HepG2 (cell line): ENCODE data around the gene TPGS1. TPM values are rescaled to one million over a fixed set of nuclear protein-coding genes. Genes with fewer than 3 reads are reported as not detected.

Experiments
- HES4 ChIP-seq: sonication (generic); formaldehyde crosslinking; IDR thresholded peaks from 2 replicates; pipeline ENCODE4 v1.9.0; 2021; ENCODE audit warnings: mild to moderate bottlenecking, missing genetic modification reagents, borderline replicate concordance
- MYC ChIP-seq: sonication (generic); formaldehyde crosslinking; IDR thresholded peaks from 2 replicates; pipeline ENCODE4 v1.9.0; 2021; ENCODE audit warnings: missing genetic modification reagents, borderline replicate concordance
- POLR2A ChIP-seq, 2 experiments: IDR thresholded peaks; 2 replicates each; pipeline ENCODE4 v1.6.1; 2011; ENCODE audit warnings: low read depth in 2 of 2, low read length in 2 of 2, mild to moderate bottlenecking in 1 of 2, moderate library complexity in 1 of 2; ENCODE audit not compliant: insufficient read depth in 1 of 2
- SIX4 ChIP-seq: sonication (generic); formaldehyde crosslinking; IDR thresholded peaks from 2 replicates; pipeline ENCODE4 v1.4.0; 2020; ENCODE audit warnings: missing genetic modification reagents
- TBX2 ChIP-seq: sonication (generic); formaldehyde crosslinking; IDR thresholded peaks from 2 replicates; pipeline ENCODE4 v1.5.0; 2020; ENCODE audit warnings: missing genetic modification reagents, mild to moderate bottlenecking, borderline replicate concordance
- ZBTB14 ChIP-seq: sonication (generic); formaldehyde crosslinking; IDR thresholded peaks from 2 replicates; pipeline ENCODE4 v1.4.0; 2020; ENCODE audit warnings: missing genetic modification reagents
- ZBTB42 ChIP-seq: sonication (generic); formaldehyde crosslinking; IDR thresholded peaks from 2 replicates; pipeline ENCODE4 v1.5.0; 2020; ENCODE audit warnings: mild to moderate bottlenecking, missing genetic modification reagents
- ZC3H13 ChIP-seq: sonication (generic); formaldehyde crosslinking; IDR thresholded peaks from 2 replicates; pipeline ENCODE4 v1.8.1; 2023; ENCODE audit warnings: mild to moderate bottlenecking, missing genetic modification reagents, moderate library complexity
- ZNF563 ChIP-seq: sonication (generic); formaldehyde crosslinking; IDR thresholded peaks from 2 replicates; pipeline ENCODE4 v1.8.0; 2022; ENCODE audit warnings: mild to moderate bottlenecking, moderate library complexity, missing genetic modification reagents
- polyA plus RNA-seq, 8 experiments: library from polyadenylated mRNA; depleted of rRNA in 3 of 8; stranded (reverse) in 7 of 8; unstranded in 1 of 8; fragments of >200 nt; fragmentation: Illumina TruSeq in 4 of 8; extraction: Trizol in 4 of 8; gene quantifications; 2 replicates each; pipeline versions ENCODE4 v1.2.1 to v1.2.3, GENCODE V29; 2011 to 2016; ENCODE audit warnings: low read depth in 4 of 8, missing spikeins in 1 of 8, mixed read lengths in 1 of 8; ENCODE audit not compliant: insufficient read depth in 1 of 8
- total RNA-seq, 5 experiments: library from RNA; depleted of rRNA; stranded (reverse); fragments of >200 nt; fragmentation: Illumina TruSeq; extraction: Trizol; gene quantifications; 2 replicates each; pipeline ENCODE4 v1.2.3, GENCODE V29; 2016; ENCODE audit warnings: low read depth in 1 of 5
- TF ChIP-seq, protein P1 (sequence below): sonication (generic); formaldehyde crosslinking; IDR thresholded peaks from 2 replicates; pipeline ENCODE4 v1.5.1; 2020; ENCODE audit warnings: mild to moderate bottlenecking, missing genetic modification reagents, moderate library complexity
- TF ChIP-seq, protein P2 (sequence below): sonication (generic); formaldehyde crosslinking; IDR thresholded peaks from 2 replicates; pipeline ENCODE4 v1.5.0; 2020; ENCODE audit warnings: mild to moderate bottlenecking, missing genetic modification reagents

TPGS1 gene
- total and polyA plus RNA-seq, 2 of the 13 experiments (the other 11 are each of a cell fraction or from before 2014, with no cell fraction given): 1.1 to 6.2 TPM

DNA sequence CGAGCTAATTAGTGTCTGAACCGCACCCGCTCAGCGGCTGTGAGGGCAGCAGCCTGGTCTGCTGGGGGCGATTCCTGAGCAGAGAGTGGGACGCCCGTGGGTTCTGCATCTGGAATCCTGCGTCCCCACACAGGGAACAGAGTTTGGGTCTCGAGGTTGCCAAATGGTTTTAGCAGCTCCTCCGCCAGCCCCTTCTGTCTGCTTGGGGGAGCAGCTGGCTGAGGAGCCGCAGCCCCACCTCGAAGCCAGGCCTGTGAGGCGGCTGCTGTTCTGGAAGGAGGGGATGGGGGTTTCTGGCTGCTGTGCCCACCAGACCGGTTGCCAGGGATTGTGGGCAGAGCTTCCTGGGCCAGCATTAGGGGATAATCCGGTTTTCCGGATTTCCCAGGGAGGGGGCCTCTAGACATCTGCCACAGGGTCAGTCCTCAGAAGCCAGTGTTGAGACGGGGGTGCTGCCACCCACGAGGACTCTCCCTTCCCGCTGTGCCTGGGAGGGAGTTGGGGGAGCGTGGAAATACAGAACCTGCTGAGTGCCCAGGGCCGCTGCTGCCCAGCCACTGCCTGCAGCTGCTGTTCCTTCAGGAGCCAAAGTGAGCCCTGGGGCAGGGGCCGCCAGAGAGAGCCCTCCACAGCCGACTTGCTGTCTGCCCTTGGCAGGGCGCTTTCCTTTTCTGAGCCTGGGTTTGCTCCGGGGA, 26.2 kb downstream of the TPGS1 start (continued):
- TF ChIP-seq ZBTB14 (CRISPR knock-in tag) (no peak), TBX2 (CRISPR knock-in tag) (no peak; the same call in 1 of the 2 replicates), HES4 (peak; percentile 51; the same call in 1 of the 2 replicates), ZC3H13 (CRISPR knock-in tag) (0 out of 2 replicates have a peak, but pooled peaks have one; percentile 28), ZBTB42 (no peak), SIX4 (CRISPR knock-in tag) (no peak), ZNF563 (CRISPR knock-in tag) (0 out of 2 replicates have a peak, but pooled peaks have one; percentile 18), MYC (no peak), POLR2A (IDR thresholded peaks at IDR 0.05; ENCODE audit: insufficient read depth in 1 of 2, low read depth in 2 of 2, low read length in 2 of 2) (0 out of 4 replicates have a peak, but pooled peaks of 1 of the 2 experiments have one; percentile 3)
- TF ChIP-seq, protein P1, sequence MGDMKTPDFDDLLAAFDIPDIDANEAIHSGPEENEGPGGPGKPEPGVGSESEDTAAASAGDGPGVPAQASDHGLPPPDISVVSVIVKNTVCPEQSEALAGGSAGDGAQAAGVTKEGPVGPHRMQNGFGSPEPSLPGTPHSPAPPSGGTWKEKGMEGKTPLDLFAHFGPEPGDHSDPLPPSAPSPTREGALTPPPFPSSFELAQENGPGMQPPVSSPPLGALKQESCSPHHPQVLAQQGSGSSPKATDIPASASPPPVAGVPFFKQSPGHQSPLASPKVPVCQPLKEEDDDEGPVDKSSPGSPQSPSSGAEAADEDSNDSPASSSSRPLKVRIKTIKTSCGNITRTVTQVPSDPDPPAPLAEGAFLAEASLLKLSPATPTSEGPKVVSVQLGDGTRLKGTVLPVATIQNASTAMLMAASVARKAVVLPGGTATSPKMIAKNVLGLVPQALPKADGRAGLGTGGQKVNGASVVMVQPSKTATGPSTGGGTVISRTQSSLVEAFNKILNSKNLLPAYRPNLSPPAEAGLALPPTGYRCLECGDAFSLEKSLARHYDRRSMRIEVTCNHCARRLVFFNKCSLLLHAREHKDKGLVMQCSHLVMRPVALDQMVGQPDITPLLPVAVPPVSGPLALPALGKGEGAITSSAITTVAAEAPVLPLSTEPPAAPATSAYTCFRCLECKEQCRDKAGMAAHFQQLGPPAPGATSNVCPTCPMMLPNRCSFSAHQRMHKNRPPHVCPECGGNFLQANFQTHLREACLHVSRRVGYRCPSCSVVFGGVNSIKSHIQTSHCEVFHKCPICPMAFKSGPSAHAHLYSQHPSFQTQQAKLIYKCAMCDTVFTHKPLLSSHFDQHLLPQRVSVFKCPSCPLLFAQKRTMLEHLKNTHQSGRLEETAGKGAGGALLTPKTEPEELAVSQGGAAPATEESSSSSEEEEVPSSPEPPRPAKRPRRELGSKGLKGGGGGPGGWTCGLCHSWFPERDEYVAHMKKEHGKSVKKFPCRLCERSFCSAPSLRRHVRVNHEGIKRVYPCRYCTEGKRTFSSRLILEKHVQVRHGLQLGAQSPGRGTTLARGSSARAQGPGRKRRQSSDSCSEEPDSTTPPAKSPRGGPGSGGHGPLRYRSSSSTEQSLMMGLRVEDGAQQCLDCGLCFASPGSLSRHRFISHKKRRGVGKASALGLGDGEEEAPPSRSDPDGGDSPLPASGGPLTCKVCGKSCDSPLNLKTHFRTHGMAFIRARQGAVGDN (CRISPR knock-in tag): peak; percentile 47
- TF ChIP-seq, protein P2, sequence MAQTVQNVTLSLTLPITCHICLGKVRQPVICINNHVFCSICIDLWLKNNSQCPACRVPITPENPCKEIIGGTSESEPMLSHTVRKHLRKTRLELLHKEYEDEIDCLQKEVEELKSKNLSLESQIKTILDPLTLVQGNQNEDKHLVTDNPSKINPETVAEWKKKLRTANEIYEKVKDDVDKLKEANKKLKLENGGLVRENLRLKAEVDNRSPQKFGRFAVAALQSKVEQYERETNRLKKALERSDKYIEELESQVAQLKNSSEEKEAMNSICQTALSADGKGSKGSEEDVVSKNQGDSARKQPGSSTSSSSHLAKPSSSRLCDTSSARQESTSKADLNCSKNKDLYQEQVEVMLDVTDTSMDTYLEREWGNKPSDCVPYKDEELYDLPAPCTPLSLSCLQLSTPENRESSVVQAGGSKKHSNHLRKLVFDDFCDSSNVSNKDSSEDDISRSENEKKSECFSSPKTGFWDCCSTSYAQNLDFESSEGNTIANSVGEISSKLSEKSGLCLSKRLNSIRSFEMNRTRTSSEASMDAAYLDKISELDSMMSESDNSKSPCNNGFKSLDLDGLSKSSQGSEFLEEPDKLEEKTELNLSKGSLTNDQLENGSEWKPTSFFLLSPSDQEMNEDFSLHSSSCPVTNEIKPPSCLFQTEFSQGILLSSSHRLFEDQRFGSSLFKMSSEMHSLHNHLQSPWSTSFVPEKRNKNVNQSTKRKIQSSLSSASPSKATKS (CRISPR knock-in tag): no peak
